K562 (cell line): ENCODE data around the gene TMEM191C. TPM values are rescaled to one million over a fixed set of nuclear protein-coding genes. Genes with fewer than 3 reads are reported as not detected.

Experiments used
- CEBPZ ChIP-seq: fragments of 150-350 bp; IDR thresholded peaks from 2 replicates; pipeline ENCODE4 v1.6.1; 2014; ENCODE audit warnings: low read depth, mild to moderate bottlenecking, low read length, borderline replicate concordance
- HMGN3 ChIP-seq: IDR thresholded peaks from 2 replicates; pipeline ENCODE4 v1.6.1; 2011; ENCODE audit warnings: borderline replicate concordance, low read depth, mild to moderate bottlenecking, mixed read lengths, low read length; ENCODE audit not compliant: insufficient read length; ENCODE audit errors: extremely low read depth
- JUND ChIP-seq, 2 experiments: IDR thresholded peaks; 2 replicates in 1 of 2; 3 replicates in 1 of 2; pipeline ENCODE4 v1.6.1; 2011; ENCODE audit warnings: borderline replicate concordance in 2 of 2, low read depth in 2 of 2, low read length in 2 of 2, improper control_type of control experiment in 1 of 2, missing biosample characterization in 1 of 2, missing genetic modification characterization in 1 of 2, missing genetic modification reagents in 1 of 2
- ZNF184 ChIP-seq: sonication (generic); formaldehyde crosslinking; IDR thresholded peaks from 2 replicates; pipeline ENCODE4 v1.5.0; 2020; ENCODE audit warnings: missing genetic modification reagents
- polyA plus RNA-seq, 8 experiments: library from polyadenylated mRNA; depleted of rRNA in 4 of 8; stranded (reverse) in 5 of 8; unstranded in 3 of 8; fragments of >200 nt; fragmentation: Nextera tagmentation in 2 of 8; fragmentation: Illumina TruSeq in 1 of 8; extraction: Ambion mirVana in 2 of 8; extraction: Trizol in 1 of 8; gene quantifications; 2 replicates each; pipeline versions ENCODE4 v1.2.1 to v1.2.3, GENCODE V29; 2011 to 2014; ENCODE audit warnings: inconsistent platforms in 1 of 8, missing spikeins in 1 of 8
- total RNA-seq, 7 experiments: library from RNA; depleted of rRNA in 6 of 7; stranded (reverse); fragments of >200 nt in 6 of 7; fragmentation: Illumina TruSeq in 2 of 7; extraction: Trizol in 2 of 7; gene quantifications; 2 replicates each; pipeline versions ENCODE4 v1.2.1 to v1.2.3, GENCODE V29; 2011 to 2021; ENCODE audit warnings: low replicate concordance in 1 of 7
- TF ChIP-seq, protein P1 (sequence below): fragments of 200-600 bp; sonication (generic); IDR thresholded peaks from one replicate; pipeline ENCODE4 v1.6.1; 2012; ENCODE audit warnings: mild to moderate bottlenecking, low read depth, low read length, inconsistent platforms
- TF ChIP-seq, protein P2 (sequence below), 2 experiments: fragments of 450-650 bp; IDR thresholded peaks; 2 replicates each; pipeline ENCODE4 v1.6.1; 2016
- TF ChIP-seq, protein P3 (sequence below): fragments of 450-650 bp; IDR thresholded peaks from 2 replicates; pipeline ENCODE4 v1.6.1; 2016; ENCODE audit warnings: missing biosample characterization, missing genetic modification characterization

The TMEM191C gene
- total and polyA plus RNA-seq, 9 of the 15 experiments (the other 6 are each of a cell fraction or from before 2014, with no cell fraction given) = 0.15 to 7.1 (median 1.1) TPM

- TF ChIP-seq, protein P1, sequence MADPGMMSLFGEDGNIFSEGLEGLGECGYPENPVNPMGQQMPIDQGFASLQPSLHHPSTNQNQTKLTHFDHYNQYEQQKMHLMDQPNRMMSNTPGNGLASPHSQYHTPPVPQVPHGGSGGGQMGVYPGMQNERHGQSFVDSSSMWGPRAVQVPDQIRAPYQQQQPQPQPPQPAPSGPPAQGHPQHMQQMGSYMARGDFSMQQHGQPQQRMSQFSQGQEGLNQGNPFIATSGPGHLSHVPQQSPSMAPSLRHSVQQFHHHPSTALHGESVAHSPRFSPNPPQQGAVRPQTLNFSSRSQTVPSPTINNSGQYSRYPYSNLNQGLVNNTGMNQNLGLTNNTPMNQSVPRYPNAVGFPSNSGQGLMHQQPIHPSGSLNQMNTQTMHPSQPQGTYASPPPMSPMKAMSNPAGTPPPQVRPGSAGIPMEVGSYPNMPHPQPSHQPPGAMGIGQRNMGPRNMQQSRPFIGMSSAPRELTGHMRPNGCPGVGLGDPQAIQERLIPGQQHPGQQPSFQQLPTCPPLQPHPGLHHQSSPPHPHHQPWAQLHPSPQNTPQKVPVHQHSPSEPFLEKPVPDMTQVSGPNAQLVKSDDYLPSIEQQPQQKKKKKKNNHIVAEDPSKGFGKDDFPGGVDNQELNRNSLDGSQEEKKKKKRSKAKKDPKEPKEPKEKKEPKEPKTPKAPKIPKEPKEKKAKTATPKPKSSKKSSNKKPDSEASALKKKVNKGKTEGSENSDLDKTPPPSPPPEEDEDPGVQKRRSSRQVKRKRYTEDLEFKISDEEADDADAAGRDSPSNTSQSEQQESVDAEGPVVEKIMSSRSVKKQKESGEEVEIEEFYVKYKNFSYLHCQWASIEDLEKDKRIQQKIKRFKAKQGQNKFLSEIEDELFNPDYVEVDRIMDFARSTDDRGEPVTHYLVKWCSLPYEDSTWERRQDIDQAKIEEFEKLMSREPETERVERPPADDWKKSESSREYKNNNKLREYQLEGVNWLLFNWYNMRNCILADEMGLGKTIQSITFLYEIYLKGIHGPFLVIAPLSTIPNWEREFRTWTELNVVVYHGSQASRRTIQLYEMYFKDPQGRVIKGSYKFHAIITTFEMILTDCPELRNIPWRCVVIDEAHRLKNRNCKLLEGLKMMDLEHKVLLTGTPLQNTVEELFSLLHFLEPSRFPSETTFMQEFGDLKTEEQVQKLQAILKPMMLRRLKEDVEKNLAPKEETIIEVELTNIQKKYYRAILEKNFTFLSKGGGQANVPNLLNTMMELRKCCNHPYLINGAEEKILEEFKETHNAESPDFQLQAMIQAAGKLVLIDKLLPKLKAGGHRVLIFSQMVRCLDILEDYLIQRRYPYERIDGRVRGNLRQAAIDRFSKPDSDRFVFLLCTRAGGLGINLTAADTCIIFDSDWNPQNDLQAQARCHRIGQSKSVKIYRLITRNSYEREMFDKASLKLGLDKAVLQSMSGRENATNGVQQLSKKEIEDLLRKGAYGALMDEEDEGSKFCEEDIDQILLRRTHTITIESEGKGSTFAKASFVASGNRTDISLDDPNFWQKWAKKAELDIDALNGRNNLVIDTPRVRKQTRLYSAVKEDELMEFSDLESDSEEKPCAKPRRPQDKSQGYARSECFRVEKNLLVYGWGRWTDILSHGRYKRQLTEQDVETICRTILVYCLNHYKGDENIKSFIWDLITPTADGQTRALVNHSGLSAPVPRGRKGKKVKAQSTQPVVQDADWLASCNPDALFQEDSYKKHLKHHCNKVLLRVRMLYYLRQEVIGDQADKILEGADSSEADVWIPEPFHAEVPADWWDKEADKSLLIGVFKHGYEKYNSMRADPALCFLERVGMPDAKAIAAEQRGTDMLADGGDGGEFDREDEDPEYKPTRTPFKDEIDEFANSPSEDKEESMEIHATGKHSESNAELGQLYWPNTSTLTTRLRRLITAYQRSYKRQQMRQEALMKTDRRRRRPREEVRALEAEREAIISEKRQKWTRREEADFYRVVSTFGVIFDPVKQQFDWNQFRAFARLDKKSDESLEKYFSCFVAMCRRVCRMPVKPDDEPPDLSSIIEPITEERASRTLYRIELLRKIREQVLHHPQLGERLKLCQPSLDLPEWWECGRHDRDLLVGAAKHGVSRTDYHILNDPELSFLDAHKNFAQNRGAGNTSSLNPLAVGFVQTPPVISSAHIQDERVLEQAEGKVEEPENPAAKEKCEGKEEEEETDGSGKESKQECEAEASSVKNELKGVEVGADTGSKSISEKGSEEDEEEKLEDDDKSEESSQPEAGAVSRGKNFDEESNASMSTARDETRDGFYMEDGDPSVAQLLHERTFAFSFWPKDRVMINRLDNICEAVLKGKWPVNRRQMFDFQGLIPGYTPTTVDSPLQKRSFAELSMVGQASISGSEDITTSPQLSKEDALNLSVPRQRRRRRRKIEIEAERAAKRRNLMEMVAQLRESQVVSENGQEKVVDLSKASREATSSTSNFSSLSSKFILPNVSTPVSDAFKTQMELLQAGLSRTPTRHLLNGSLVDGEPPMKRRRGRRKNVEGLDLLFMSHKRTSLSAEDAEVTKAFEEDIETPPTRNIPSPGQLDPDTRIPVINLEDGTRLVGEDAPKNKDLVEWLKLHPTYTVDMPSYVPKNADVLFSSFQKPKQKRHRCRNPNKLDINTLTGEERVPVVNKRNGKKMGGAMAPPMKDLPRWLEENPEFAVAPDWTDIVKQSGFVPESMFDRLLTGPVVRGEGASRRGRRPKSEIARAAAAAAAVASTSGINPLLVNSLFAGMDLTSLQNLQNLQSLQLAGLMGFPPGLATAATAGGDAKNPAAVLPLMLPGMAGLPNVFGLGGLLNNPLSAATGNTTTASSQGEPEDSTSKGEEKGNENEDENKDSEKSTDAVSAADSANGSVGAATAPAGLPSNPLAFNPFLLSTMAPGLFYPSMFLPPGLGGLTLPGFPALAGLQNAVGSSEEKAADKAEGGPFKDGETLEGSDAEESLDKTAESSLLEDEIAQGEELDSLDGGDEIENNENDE = no peak
- TF ChIP-seq, protein P2, sequence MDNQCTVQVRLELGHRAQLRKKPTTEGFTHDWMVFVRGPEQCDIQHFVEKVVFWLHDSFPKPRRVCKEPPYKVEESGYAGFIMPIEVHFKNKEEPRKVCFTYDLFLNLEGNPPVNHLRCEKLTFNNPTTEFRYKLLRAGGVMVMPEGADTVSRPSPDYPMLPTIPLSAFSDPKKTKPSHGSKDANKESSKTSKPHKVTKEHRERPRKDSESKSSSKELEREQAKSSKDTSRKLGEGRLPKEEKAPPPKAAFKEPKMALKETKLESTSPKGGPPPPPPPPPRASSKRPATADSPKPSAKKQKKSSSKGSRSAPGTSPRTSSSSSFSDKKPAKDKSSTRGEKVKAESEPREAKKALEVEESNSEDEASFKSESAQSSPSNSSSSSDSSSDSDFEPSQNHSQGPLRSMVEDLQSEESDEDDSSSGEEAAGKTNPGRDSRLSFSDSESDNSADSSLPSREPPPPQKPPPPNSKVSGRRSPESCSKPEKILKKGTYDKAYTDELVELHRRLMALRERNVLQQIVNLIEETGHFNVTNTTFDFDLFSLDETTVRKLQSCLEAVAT (IDR thresholded peaks at IDR 0.05) = 0 out of 4 replicates have a peak, but pooled peaks of 1 of the 2 experiments have one; percentile 35
- TF ChIP-seq HMGN3 = peak; percentile 11
- TF ChIP-seq ZNF184 (CRISPR knock-in tag) = 0 out of 2 replicates have a peak, but pooled peaks have one; percentile 64
- TF ChIP-seq CEBPZ = no peak
- TF ChIP-seq, protein P3, sequence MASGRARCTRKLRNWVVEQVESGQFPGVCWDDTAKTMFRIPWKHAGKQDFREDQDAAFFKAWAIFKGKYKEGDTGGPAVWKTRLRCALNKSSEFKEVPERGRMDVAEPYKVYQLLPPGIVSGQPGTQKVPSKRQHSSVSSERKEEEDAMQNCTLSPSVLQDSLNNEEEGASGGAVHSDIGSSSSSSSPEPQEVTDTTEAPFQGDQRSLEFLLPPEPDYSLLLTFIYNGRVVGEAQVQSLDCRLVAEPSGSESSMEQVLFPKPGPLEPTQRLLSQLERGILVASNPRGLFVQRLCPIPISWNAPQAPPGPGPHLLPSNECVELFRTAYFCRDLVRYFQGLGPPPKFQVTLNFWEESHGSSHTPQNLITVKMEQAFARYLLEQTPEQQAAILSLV (tag) = no peak
- no peak; the same call in 1 of the 2 replicates for TF ChIP-seq JUND (IDR thresholded peaks at IDR 0.05; ENCODE audit: borderline replicate concordance, low read depth, low read length)
- TF ChIP-seq JUND (tag; IDR thresholded peaks at IDR 0.05; ENCODE audit: borderline replicate concordance, low read depth, low read length) = 0 out of 3 replicates have a peak, but pooled peaks have one; percentile 47
Measured at GRCh38 chr22:21444701-21445436, 22.3 kb upstream of the TMEM191C start (continued).
